Stimulated activated CD8-positive, alpha-beta memory T cell treated with anti-CD3 and anti-CD28 coated beads, Interleukin-7, amount 100 ng/mL, for 1 hour (primary cell): Measurements from ENCODE around the gene REC8.
"Not testable (repeated sequence)": the region's sequence is repeated elsewhere in the genome, so short reads cannot be mapped to it uniquely, and the experiment has no call there.

Source experiments
- DNase-seq, 2 donors: peaks; one replicate each; pipeline ENCODE4 v3.0.0-alpha.2; 2020; ENCODE audit warnings: low read depth in 2 of 2

REC8 gene

DNA sequence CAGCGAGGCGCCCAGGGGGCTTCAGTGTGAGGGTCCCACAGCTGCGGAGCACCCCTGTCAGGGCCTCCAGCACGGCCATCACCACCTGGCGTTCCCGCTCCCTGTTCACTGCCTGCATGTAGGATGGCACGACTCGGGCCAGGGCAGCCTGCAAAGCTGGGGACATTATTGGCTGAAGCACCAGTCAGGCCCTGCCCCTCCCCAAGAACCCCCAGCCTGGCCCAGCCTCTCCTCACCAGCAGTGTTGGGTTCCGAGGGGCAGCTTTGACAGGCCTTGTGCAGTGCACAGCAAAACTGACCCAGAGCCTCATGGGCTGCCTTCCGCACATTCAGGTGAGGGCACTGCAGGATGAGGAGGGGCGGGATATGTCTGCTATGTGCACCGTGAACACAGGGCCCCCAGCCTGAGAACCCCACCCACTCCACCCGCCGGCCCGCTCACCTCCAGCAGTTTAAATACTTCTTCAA, 11.2 kb downstream of the REC8 start:
- no peak for DNase-seq

DNA sequence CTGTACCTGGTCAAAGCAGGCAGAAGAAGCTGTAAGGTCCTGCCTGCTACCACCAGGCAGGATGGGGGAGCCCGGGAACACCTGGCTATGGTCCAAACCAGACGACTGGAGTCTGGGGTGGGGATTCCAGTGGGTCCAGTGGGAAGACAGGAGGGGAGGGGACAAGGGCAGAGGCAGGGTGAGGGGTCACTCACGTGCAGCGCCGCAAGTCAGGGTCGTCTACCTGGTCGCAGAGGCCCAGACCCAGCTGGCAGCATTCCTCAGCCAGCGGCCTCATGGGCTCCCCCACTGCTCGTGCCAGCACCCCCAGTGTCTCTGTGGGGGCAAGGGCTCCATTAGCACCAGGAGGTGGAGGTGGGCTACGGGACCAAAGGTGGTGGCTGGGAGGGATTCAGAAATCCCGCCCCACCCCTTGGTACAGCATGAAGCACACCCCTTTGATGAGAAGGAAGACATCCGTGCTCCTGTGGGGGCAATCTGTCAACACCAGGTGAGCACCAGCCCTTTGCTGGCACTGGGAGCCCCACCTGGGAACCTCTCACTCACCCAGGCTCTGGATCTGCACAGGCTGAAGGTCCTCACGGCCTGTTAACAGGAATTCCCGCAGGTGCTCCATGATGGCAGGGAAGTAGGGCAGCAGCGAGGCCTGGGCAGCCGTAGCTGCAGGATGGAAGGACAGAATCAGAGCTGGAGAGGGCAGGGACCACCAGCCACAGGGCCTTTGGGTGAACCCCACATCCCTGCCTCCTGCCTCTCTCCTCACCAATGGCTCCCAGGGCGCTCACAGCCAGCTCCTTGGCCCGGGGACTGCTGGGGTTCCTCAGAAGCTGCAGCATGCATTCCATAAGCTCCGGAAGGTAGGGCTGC, 12.5 kb downstream of the REC8 start:
- no peak for DNase-seq

DNA sequence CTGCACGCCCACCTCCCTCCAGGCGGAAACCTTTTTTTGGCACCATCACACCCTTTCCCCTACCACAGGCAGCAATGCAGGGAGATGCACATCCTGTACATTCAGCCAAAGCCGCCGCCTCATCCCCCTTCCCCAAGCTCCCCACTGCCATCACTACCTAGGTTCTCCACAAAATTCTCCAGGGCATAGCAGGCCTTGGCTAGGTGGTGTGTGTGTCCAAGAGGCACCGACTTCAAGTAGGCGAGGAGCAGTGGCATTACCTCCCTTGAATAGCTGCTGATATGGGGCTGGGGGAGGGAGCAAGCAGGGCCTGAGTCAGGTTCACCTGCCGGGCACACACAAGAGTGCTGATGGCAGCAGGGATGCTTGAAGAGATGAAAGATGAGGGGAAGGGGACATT, 13.1 kb downstream of the REC8 start:
- no peak for DNase-seq

DNA sequence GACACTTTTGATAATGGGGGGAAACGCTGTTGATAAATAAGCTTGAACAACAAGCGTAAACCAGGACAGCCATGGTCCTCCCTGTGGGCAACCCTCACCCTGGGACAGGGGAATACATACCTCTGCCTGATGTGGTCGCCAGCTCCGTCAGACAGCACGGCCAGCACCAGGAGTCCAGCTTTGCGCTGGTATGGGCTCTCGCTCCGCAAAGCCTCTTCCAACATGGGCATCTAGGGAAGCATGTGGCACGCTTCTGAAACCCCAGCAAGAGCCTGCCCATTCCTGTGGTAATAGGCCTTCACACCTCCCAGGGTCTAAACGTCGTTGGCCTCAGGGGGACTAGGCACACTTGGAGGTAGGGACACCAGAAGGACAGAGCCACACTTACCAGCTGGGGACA, 13.9 kb downstream of the REC8 start:
- DNase-seq: no peak

DNA sequence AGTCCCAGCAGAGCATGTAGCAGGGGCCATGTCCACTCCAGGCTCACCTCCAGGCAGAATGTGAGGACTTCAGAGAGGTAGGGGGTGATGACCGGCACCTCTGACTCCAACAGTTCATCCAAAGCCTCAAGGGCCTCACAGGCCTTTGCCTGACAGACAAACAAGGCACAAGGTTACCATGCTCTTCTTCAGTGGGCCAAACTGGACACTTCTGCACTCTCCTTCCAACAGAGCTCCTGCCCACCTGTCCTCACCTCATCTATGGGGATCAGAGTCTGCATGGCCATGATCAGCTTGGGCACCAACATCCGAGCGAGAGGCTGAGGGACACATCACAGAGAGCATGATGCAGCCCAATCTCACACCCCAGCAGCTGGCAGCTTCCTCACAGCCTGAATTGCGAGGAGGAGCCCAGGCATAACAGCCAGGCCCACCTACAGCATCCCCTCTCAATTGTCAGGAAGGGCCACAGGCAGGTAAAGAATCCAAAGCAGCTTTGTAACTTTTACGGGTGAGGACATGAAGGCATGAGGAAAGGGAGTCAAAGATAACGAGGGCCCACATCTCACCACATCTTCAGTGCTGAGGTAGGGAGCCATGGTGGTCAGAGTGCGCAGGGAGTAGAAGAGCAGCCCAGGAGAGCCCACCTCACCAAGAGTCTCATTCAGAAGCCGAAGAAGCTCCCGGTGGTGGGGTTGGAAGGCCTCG, 15.1 kb downstream of the REC8 start:
- no peak for DNase-seq

DNA sequence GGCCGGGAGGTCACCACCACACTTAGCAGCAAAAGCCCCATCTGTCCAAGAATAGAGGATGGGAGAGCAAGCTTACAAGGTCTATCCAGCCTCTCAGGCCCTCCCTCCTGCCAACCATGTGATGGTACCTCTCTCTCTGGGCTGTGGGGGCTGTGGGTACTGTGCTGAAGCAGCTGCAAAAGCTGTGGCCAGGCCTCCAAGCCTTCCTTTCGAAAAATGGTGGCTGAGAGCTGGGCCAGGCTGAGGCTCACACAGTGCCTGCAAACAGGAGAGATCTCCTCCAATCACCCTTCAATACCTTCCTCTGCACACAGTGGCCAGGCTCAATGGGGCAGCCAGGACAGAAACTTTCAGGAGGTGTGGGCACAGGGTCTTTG, 15.6 kb downstream of the REC8 start:
- DNase-seq: no peak

DNA sequence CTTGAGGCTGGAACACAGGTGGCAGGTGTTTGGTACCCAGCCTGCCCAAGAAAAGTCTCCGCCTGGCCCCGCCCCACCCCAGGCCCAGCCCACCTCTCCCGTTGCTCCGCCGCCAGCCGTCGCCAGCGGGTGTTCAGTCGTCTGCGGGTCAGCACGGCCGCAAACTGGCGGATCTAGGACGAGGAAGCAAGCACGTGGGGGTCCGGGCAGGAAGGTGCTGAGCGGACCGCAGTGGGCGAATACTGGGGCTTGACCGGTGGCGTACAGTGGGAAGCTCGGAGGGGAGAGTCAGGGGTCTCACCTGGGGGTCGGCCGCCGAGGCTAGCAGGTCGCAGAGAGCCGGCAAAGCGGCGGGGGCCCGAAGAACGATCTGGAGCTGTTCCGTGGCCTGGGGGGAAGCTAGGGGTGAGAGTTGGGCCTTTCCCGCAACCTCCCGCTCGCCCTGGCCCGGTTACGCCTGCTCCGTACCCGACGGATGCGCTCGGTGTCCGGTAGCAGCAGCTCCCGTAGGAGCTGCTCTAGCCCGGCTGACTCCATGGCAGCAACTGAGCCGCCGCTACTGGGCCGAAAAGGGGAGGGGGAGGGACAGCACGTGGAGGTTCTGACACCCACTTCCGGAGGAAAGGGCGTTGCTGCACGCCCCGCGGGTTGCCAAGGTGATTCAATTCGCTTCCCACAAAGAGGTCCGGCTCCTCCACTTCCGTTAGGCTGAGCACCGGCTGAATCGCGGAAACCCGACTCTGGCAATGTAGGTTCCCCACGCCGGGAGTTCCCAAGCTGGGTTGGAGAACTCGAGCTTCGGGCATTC, 16.6 kb downstream of the REC8 start, which contains the start of gene IPO4:
Gene IPO4 (minus strand): TSS at position 566 of the 808 bp plus-strand sequence. CDS start 29 bp downstream, at position 537.
- DNase-seq: peak; percentile 90

DNA sequence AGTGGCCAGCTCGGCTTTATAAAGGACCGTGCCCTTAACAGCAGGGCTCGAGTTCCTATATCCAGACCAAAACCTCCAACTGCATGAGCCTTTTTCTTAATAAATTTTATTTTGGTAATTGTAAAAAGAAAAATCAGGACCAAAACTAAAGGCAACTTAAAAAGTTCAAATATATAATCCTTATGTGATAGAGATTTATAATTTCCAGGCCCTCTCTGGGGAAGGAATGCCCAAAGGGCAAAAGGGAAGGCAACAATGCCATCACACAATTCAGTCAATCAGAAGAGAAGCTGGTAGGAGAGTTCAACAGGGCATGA, 17.1 kb downstream of the REC8 start:
- DNase-seq: no peak

DNA sequence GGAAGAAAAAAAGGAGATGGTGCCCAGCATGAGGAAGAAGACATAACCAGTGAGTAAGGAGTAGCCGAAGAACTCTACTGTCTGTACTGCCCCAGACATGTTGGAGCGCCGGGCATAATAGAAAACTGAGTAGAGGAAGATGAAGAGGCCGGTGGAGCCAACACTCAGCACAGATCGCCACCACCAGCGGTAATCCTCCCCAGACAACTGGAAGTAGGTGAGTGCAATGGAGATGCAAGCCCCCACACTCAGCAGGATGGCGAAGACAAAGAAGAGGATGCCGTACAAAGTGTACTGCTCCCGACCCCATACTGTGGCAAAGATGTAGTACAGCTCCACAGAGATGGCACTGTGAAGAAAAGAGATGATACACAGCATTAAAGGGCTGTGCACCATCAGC, 17.6 kb downstream of the REC8 start:
- DNase-seq: no peak

DNA sequence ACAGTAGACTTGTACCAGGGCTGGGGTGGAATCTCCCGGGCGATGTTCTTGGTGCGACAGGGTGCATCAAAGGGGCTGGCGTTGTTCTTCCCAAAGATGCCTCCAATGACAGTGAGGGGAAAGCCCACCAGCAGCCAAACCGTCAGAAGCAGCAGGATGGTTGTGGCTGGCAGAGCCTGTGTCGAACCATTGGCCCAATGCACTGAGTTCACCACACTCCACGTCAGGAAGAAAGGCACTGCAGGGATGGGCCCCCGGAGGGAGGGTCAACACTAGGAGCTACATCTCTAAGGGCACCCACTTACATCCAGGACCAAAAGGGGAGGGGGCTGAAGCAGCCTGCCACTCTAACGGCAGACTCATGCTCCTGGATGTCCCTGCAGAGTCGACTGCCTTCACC, 18.5 kb downstream of the REC8 start:
- DNase-seq: no peak

DNA sequence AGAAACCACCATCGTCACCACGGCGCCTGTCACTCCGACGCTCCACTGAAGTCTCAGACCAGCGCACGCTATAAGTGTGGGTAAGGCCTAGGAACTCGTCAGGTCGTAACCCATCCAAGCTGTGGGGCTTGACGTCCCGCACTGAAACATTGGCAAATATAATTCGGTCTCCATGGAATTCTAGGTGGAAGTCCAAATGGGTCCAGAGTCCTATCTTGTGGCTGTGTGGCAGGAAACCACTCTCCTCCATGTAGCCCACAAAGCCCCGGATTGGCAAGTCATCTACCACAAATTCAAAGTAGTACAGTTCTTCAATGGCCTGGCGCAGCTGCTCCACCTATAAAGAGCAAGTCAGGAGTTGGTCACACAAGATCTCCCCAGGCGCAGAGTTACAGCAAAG, 21.1 kb downstream of the REC8 start:
- no peak for DNase-seq

DNA sequence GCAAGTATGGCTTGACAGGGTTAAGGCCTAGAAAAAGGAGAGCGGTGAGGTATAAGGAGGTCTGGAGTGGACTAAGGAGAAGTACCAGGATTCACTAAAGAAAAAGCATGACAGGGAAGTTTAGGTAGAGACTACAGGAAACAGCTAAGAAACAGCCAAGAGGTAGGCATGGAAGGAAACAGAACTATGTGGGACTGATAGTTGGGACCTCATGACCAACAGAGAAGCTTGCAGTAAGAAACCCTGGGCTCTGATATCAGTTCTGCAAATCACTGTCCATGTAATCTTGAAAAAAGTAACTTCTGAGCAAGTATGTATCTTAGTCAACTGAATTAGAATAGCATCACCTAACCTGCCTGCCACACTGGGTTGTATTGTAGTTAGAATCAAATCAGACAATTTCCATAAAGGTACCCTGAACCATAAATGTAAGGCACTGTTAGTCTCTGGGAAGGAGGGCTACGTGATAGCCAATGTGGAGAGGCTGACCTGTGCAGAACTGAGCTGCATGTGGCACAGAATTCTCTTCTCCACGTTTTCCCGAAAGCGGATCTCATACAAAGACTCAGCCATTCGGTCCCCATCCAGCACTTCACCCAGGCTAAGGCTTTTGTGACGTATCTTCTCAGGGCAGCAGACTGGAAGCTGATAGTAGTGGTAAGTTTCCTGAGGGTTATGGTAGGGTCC, 22.4 kb downstream of the REC8 start:
- DNase-seq: no peak

DNA sequence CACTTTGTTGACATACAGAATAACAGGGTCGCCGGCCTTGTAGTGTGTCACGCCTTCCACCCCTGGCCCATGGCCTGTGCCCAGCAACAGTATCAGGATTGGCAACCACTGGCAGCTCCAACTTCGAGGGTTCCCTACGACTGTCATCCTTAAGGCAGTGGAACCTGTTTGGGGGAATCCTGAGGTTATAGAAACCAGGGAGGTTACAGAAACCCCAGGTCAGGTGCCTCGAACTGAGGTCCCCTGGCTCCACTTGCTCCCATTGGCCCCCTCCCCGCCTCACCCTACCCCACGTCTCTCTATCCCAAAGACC, 22.9 kb downstream of the REC8 start:
- DNase-seq: no peak

DNA sequence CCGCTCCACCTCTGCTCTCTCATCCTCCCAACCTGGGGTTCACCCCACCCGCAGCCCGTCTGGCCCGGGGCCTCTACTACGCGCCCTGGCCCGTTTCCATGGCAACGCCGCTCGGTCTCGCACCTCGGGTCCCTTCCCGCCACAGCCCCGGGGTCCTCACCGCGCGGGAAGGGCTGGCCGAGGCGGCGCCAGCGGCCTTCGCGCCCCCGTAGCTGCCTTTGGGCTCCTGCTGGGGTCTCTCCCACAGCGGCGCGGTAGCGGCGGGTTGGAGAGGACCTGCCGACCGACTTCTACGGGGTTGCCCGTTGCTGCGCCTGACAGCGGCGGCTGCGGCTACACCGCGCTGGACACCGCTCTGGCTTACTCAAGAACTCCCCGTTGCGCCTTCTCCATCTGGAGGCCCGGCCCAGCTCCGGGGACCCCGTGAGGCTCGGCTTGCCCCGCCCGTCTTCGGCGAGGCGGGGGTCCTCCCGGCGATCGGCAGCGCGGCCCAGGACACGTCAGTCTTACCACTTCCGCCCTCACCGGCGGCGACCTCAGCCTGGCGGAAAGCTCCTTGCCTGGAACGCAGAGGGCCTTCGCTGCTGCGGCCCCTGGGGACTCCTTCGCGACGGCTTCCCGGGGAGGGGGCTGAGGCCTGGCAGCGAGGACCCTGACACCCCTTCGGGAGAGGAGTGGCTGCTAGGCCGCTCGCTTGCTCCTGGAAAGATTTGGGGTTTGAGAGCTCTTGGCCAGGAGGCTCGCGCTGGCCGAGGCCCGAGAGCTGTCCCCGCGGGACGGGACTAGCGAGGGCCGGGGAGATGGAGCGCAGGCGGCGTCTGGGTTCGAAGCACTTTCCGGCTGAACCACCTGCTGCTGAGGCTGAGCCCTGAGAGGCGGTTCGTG, 23.5 kb downstream of the REC8 start, which contains the start of gene TM9SF1:
Gene TM9SF1 (minus strand): TSS at position 256 of the 885 bp plus-strand sequence. CDS start 422 bp downstream, outside the sequence.
- DNase-seq: peak; percentile 72 to 74

DNA sequence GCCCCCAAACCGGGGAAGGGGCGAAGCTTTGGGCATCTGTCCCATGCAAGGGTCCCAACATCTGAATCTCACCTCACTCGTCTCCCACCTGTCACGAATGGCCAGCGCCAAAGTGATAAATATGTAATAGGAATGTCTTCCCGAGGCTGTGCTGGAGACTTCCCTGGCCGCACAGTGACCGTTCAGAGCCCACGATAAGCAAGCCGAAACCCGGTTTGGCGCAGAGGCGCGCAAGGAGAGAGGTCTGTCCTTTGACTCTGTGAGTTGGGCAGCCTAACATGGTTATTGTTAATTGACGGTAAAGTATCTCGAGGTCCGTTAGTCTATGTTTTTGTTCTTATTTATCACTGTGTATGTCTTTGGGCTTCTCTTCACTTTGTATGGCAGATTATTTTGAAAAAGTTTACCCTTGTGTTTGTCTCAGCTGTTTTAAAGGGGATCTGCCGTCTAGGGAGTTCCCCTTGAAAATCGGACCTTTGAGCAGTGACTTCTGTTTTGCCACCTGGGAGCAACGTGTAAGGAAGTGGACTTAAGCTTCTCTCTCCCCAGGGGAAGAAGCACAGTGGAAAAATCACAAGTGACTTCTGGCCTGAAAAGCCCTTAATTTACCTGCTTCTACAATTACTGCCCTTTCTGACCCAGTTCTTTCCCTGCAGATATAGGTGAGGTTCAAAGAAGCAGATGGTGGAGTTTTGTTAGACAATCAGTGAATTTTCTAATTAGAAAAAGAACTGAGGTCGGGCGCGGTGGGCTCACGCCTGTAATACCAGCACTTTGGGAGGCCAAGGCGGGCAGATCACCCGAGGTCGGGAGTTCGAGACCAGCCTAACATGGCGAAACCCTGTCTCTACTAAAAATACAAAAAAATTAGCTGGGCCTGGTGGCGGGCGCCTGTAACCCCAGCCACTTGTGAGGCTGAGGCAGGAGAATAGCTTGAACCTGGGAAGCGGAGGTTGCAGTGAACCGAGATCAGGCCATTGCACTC, 24.5 kb downstream of the REC8 start:
- DNase-seq: no peak

DNA sequence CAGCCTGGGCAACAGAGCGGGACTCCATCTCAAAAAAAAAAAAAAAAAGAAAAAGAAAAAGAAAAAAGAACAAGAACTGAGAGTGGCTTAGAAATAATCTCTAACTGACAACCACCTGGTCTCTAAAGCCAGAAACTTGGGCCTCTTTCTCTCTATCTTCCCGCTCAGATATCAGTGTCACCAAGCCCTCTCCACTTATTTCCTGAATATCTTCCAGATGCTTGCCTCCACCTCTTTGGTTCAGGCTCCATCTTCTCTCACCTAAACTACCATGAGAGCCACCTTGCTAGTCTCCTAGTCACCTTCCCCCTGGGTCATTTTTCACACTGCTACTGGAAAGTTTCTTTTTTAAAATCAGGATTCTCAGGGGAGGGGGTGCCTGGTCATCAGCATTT, 25.2 kb downstream of the REC8 start:
- no peak for DNase-seq

DNA sequence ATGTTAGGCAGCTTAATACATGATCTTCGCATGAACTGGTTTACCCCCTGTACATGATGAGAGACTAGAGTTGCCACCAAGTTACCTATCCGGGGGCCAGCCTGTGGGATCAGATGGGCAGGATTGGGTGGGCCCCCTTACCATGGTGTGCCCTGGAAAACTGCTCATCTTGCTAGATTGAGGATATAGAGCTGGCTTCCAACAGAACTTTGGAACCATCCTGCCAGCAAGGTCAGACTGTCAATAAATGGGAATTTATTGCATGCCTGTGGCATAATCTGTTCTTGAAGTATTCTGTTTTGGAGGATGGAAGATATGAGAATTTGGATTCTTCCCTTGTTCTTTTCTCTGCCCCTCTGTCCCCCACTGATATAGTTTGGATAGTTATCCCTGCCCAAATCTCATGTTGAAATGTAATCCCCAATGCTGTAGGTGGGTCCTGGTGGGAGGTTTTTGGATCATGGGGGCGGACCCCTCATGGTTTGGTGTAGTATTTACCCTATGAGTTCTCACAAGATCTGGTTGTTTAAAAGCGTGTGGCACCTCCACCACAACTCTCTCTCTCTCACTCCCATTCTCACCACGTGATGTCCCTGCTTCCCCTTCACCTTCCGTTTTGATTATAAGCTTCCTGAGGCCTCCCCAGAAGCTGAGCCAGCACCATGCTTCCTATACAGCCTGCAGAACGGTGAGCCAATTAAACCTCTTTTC, 27.1 kb downstream of the REC8 start:
- no peak for DNase-seq

DNA sequence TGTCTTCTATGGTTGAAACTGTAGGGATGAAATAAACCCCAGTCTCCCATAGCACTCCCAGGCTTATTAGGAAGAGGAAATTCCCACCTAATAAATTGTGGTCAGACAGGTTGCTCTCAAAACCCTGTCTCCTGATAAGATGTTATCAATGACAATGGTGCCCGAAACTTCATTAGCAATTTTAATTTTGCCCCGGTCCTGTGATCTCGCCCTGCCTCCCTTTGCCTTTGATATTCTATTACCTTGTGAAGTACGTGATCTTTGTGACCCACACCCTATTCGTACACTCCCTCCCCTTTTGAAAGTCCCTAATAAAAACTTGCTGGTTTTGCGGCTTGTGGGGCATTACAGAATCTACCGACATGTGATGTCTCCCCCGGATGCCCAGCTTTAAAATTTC, 30.7 kb downstream of the REC8 start:
- DNase-seq: not testable (repeated sequence)
